ENCODE measurements around the gene SHMT2.

Gene SHMT2

DNA sequence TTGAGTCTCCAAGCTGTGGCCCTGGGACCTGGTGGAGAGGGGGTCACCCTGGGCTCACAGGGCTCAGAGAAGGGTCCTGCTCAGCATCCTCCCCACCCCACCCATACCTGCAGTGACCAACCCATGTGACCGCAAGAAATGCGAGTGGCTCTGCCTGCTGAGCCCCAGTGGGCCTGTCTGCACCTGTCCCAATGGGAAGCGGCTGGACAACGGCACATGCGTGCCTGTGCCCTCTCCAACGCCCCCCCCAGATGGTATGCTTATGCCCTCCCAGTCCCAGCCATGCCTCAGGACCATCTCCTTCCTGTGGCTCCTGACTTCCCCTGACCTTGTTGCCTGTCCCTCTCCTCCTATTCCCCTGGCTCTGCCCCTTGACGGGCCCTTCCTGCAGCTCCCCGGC is 19.6 kb upstream of the SHMT2 start:
- TF ChIP-seq SPI1 (IDR thresholded peaks at IDR 0.05; ENCODE audit: borderline replicate concordance, low read depth) (no peak), POLR2AphosphoS5 (IDR thresholded peaks at IDR 0.05; ENCODE audit: low read depth) (no peak), GABPA (IDR thresholded peaks at IDR 0.05; ENCODE audit: low read depth) (no peak)
- TF ChIP-seq, protein P1, sequence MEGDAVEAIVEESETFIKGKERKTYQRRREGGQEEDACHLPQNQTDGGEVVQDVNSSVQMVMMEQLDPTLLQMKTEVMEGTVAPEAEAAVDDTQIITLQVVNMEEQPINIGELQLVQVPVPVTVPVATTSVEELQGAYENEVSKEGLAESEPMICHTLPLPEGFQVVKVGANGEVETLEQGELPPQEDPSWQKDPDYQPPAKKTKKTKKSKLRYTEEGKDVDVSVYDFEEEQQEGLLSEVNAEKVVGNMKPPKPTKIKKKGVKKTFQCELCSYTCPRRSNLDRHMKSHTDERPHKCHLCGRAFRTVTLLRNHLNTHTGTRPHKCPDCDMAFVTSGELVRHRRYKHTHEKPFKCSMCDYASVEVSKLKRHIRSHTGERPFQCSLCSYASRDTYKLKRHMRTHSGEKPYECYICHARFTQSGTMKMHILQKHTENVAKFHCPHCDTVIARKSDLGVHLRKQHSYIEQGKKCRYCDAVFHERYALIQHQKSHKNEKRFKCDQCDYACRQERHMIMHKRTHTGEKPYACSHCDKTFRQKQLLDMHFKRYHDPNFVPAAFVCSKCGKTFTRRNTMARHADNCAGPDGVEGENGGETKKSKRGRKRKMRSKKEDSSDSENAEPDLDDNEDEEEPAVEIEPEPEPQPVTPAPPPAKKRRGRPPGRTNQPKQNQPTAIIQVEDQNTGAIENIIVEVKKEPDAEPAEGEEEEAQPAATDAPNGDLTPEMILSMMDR (IDR thresholded peaks at IDR 0.05; ENCODE audit: insufficient read depth, low read length): no peak
- TF ChIP-seq, protein P2, sequence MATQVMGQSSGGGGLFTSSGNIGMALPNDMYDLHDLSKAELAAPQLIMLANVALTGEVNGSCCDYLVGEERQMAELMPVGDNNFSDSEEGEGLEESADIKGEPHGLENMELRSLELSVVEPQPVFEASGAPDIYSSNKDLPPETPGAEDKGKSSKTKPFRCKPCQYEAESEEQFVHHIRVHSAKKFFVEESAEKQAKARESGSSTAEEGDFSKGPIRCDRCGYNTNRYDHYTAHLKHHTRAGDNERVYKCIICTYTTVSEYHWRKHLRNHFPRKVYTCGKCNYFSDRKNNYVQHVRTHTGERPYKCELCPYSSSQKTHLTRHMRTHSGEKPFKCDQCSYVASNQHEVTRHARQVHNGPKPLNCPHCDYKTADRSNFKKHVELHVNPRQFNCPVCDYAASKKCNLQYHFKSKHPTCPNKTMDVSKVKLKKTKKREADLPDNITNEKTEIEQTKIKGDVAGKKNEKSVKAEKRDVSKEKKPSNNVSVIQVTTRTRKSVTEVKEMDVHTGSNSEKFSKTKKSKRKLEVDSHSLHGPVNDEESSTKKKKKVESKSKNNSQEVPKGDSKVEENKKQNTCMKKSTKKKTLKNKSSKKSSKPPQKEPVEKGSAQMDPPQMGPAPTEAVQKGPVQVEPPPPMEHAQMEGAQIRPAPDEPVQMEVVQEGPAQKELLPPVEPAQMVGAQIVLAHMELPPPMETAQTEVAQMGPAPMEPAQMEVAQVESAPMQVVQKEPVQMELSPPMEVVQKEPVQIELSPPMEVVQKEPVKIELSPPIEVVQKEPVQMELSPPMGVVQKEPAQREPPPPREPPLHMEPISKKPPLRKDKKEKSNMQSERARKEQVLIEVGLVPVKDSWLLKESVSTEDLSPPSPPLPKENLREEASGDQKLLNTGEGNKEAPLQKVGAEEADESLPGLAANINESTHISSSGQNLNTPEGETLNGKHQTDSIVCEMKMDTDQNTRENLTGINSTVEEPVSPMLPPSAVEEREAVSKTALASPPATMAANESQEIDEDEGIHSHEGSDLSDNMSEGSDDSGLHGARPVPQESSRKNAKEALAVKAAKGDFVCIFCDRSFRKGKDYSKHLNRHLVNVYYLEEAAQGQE (IDR thresholded peaks at IDR 0.05; ENCODE audit: insufficient replicate concordance, low read depth): no peak
- H3K27me3 ChIP-seq (ENCODE audit: insufficient read depth, poor library complexity, severe bottlenecking): peaks cover 6% of the 10 kb centered on the region
- DNase-seq (ENCODE audit: low read depth in 1 of 2, low spot score in 1 of 2): no peak
- H3K4me3 ChIP-seq (replicated peaks; ENCODE audit: insufficient read depth, low read length): no peak overlapping the region
- no peak overlapping the region for H3K27ac ChIP-seq (replicated peaks)

DNA sequence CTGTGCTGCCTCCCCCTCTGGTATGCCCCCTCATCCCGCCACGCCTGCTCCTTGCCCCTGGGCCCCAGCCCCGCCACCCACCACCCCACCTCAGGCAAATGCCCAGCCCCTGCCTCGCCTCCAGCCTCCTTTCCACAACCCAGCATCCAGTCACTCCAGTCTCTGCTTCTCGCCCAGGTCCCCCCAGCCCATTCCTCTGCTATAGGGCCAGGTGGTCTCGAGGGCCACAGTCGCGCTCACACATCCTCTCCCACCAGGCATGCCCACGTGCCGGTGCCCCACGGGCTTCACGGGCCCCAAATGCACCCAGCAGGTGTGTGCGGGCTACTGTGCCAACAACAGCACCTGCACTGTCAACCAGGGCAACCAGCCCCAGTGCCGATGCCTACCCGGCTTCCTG is 19.1 kb upstream of the SHMT2 start:
- DNase-seq (ENCODE audit: low read depth in 1 of 2, low spot score in 1 of 2): no peak
- TF ChIP-seq, protein P1 (IDR thresholded peaks at IDR 0.05; ENCODE audit: insufficient read depth, low read length): no peak
- TF ChIP-seq SPI1 (IDR thresholded peaks at IDR 0.05; ENCODE audit: borderline replicate concordance, low read depth) (no peak), POLR2AphosphoS5 (IDR thresholded peaks at IDR 0.05; ENCODE audit: low read depth) (no peak), GABPA (IDR thresholded peaks at IDR 0.05; ENCODE audit: low read depth) (no peak)
- Histone ChIP-seq H3K4me3 (replicated peaks; ENCODE audit: insufficient read depth, low read length) (no peak overlapping the region), H3K27ac (replicated peaks) (no peak overlapping the region), H3K27me3 (ENCODE audit: insufficient read depth, poor library complexity, severe bottlenecking) (peaks cover 11% of the 10 kb centered on the region)

DNA sequence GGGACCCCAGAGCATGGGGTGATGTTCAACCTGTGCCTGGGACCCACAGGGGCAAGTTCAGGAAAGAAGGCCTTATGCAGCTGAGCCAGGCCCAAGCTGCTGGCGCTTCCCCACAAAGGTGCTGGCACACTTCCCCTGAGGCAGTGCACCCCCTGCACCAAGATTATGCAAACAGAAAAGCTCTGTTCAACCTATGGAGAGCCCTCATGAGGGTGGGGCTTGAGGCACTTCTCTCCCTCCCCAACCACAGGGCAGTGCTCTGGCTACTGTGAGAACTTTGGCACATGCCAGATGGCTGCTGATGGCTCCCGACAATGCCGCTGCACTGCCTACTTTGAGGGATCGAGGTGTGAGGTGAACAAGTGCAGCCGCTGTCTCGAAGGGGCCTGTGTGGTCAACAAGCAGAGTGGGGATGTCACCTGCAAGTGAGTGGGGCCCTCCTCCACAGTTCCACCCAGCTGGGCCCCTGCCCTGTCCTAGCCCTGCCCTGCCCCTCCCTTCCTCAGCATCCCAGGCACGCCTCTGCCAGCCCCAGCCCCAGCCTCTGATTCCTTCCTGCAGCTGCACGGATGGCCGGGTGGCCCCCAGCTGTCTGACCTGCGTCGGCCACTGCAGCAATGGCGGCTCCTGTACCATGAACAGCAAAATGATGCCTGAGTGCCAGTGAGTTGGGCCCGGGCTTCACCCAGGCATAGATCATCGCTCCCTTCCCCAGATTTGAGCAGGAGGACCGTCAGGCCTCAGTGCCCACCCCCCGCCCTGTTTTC is 18.4 kb upstream of the SHMT2 start:
- H3K27ac ChIP-seq (replicated peaks): no peak overlapping the region

DNA sequence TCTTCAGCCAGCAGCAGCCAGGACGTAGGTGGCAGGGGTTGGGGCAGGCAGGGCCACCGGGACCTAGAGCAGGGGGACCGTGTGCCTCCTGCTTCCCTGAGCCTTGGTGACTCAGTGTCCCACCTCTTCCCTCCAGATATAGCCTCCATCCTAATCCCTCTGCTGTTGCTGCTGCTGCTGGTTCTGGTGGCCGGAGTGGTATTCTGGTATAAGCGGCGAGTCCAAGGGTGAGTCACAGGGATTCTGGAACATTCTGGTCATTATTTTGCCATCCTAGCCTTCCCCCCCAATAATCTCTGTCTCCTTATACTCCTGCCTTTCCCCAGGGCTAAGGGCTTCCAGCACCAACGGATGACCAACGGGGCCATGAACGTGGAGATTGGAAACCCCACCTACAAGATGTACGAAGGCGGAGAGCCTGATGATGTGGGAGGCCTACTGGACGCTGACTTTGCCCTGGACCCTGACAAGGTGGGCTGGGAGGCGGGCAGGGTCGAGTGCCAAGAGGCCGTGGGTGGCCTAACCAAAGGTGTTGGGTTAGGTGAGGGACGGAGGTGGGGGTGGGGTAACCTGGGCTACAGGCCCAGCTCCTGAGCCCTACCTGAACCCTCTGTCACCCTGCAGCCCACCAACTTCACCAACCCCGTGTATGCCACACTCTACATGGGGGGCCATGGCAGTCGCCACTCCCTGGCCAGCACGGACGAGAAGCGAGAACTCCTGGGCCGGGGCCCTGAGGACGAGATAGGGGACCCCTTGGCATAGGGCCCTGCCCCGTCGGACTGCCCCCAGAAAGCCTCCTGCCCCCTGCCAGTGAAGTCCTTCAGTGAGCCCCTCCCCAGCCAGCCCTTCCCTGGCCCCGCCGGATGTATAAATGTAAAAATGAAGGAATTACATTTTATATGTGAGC is 17.5 kb upstream of the SHMT2 start:
- Histone ChIP-seq H3K27ac (replicated peaks) (no peak overlapping the region), H3K4me3 (replicated peaks; ENCODE audit: insufficient read depth, low read length) (no peak overlapping the region), H3K27me3 (ENCODE audit: insufficient read depth, poor library complexity, severe bottlenecking) (peaks cover 24% of the 10 kb centered on the region)
- no peak for TF ChIP-seq SPI1 (IDR thresholded peaks at IDR 0.05; ENCODE audit: borderline replicate concordance, low read depth)
- TF ChIP-seq GABPA (IDR thresholded peaks at IDR 0.05; ENCODE audit: low read depth): no peak
- TF ChIP-seq, protein P2 (IDR thresholded peaks at IDR 0.05; ENCODE audit: insufficient replicate concordance, low read depth): no peak
- TF ChIP-seq, protein P1 (IDR thresholded peaks at IDR 0.05; ENCODE audit: insufficient read depth, low read length): no peak
- TF ChIP-seq POLR2AphosphoS5 (IDR thresholded peaks at IDR 0.05; ENCODE audit: low read depth): no peak
- no peak for DNase-seq (ENCODE audit: low read depth in 1 of 2, low spot score in 1 of 2)

More for the DNA sequence above, 18.4 kb upstream of the SHMT2 start:
- Histone ChIP-seq H3K4me3 (replicated peaks; ENCODE audit: insufficient read depth, low read length) (no peak overlapping the region), H3K27me3 (ENCODE audit: insufficient read depth, poor library complexity, severe bottlenecking) (peaks cover 18% of the 10 kb centered on the region)
- peak; percentile 67 to 80 for DNase-seq (ENCODE audit: low read depth in 1 of 2, low spot score in 1 of 2)
- TF ChIP-seq, protein P1 (IDR thresholded peaks at IDR 0.05; ENCODE audit: insufficient read depth, low read length): no peak
- peak; percentile 49; the same call in 1 of the 2 replicates for TF ChIP-seq SPI1 (IDR thresholded peaks at IDR 0.05; ENCODE audit: borderline replicate concordance, low read depth)

Data from HL-60 (cell line).